Measurements from ENCODE around the gene C14orf93.

C14orf93 gene

GRCh38 chr14:23009939-23010726 is at the start of gene C14orf93:
Gene C14orf93 (minus strand): TSS chr14:23010143. CDS start chr14:22999023, 11,120 bp downstream.
- DNase-seq, result peak; percentile 68

GRCh38 chr14:23058654-23059504 is 48.9 kb upstream of the C14orf93 start:
- DNase-seq, result no peak

- no peak for DNase-seq
Measured at GRCh38 chr14:23057757-23058653, 48.1 kb upstream of the C14orf93 start.

GRCh38 chr14:23056956-23057756 is 47.2 kb upstream of the C14orf93 start, which contains the start of gene CDH24:
Gene CDH24 (minus strand): TSS chr14:23057520. CDS start chr14:23055733, 1,787 bp downstream.
- no peak for DNase-seq

- DNase-seq, result no peak
Measured at GRCh38 chr14:23056145-23056955, 46.4 kb upstream of the C14orf93 start.

GRCh38 chr14:23055621-23056144 is 45.7 kb upstream of the C14orf93 start:
- no peak for DNase-seq

- no peak for DNase-seq
Measured at GRCh38 chr14:23055147-23055550, 45.2 kb upstream of the C14orf93 start.

GRCh38 chr14:23054000-23054811 is 44.3 kb upstream of the C14orf93 start:
- no peak for DNase-seq

GRCh38 chr14:23053426-23053825 is 43.5 kb upstream of the C14orf93 start:
- DNase-seq, result no peak

GRCh38 chr14:23052671-23053070 is 42.7 kb upstream of the C14orf93 start:
- no peak for DNase-seq

GRCh38 chr14:23052182-23052623 is 42.3 kb upstream of the C14orf93 start:
- DNase-seq, result no peak

GRCh38 chr14:23051141-23052057 is 41.5 kb upstream of the C14orf93 start:
- no peak for DNase-seq

GRCh38 chr14:23049011-23049410 is 39.1 kb upstream of the C14orf93 start:
- DNase-seq, result no peak

- DNase-seq, result no peak
Measured at GRCh38 chr14:23047751-23048693, 38.1 kb upstream of the C14orf93 start.

- no peak for DNase-seq
Measured at GRCh38 chr14:23047034-23047634, 37.2 kb upstream of the C14orf93 start.

- DNase-seq, result no peak
Measured at GRCh38 chr14:23045419-23046357, 35.7 kb upstream of the C14orf93 start.

Data from NCI-H510A treated with DMSO at 0.1 percent for 48 hours (cell line).